Islet precursor cell (in vitro differentiated cells): ENCODE measurements around the gene HILPDA.
A peak's percentile ranks its signal among the peaks of the same experiment; 100 is the strongest.

Experiments
- DNase-seq: peaks from one replicate; pipeline ENCODE4 v3.0.0-alpha.2; 2018

The HILPDA gene

GRCh38 chr7:128455543-128456254, at the start of gene HILPDA:
Gene HILPDA (plus strand): TSS chr7:128455878. CDS start chr7:128457269, 1,391 bp downstream.
- peak; percentile 93 for DNase-seq

DNA sequence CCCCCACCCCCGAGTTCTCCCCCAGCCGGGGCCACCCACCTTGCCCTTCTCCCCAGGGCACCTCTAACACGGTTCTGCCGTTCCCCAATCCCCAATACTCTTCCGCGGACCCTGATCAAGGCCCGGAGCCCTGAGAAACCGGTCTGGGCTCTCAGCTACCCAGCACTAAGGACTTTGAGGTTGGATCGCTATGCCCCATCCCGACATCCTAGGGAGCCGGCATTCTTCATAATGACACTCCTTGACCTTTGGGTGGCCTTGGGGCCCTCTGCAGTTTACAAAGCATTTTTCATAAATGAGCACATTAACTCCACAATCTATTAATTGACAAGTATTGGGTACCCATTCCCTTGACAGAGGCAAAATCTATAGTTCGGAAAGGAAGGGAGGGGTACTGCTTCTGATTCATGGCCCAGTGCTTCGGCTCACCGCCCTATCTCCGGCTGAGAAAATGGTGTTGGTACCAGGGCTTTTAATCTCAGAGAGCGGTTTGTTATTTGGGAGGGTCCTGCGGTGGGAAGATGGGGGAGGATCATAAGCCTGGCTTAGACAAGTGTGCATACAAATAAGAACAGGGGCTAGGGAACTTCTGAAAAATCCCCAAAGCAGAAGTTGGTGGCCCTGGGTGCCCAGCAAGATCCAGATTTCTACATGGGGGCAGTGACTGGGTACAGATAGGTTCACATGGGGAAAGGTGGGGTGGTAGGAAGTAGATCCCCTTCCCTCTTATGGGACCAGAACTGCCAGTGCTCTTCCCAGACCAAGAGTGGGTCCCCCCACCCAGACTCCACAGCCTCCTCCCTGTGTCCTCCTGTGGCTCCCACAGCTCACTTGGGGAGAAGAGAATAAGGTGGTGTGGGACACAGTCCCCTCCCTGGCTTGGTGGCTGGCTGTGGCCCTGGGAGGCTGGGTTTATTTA, 49.1 kb upstream of the HILPDA start:
- DNase-seq = no peak

DNA sequence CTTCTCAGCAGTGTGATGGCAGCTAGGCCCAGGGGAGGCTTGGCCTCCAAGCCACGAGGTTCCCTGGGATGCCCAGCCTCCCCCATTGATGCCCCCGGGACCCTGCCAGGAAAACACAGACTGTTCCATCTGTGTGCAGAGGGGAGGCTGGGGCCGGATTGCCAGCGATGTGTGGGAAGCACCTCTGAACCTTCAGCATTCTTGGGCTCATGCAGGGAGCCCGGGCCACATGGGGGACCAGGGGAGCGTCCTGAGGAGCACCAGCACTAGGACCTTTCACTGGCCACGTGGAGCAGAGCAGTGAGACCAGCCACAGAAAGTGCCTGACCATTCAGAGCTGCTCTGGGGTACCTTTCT, 48.5 kb upstream of the HILPDA start:
- DNase-seq = no peak

DNA sequence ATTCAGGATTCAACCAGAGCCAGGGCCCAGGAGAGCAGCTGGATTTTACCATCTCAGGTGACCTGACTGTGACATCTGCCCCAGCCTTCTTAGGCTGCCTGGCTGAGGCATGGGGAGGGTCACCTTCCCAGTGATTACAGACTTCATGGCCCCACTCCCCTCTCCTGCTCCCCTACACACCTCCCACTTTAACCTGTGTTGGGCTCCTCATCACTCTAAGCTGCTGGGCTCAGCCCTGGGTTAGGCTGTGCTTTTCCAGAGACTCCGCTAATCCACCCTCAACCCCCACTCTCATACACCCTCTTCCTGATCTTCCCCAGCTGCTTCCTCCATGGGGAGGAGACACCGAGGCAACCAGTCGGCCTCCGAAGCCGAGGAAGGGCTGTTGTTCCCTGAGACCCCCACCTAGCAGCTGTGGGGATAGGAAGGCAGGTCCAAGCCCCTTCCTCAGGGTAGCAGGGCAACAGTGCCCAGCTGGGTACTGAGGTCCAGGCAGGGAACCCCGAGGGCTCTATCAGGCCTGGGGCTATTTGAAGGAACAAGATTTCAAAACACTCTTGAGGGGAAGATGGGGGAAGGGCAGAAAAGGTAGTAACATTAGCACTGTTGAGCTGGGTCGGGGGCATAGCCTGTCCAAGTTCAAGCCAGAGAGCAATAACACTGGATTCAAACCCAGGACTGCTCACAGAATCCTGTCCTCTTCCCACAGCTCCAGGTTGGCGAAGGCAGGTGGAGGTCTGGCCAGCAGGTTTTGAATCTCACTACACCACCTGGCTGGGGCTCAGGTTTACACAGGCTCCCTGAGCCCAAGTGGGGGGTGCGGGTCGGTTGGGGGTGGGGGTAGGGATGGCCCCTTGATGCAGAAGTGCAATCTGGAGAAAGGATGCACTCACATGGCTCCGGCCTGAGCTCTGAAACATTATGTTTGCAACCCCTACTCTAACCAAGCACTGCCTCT, 47.6 kb upstream of the HILPDA start:
- no peak for DNase-seq

GRCh38 chr7:128408709-128409595, 46.7 kb upstream of the HILPDA start:
- DNase-seq = no peak

DNA sequence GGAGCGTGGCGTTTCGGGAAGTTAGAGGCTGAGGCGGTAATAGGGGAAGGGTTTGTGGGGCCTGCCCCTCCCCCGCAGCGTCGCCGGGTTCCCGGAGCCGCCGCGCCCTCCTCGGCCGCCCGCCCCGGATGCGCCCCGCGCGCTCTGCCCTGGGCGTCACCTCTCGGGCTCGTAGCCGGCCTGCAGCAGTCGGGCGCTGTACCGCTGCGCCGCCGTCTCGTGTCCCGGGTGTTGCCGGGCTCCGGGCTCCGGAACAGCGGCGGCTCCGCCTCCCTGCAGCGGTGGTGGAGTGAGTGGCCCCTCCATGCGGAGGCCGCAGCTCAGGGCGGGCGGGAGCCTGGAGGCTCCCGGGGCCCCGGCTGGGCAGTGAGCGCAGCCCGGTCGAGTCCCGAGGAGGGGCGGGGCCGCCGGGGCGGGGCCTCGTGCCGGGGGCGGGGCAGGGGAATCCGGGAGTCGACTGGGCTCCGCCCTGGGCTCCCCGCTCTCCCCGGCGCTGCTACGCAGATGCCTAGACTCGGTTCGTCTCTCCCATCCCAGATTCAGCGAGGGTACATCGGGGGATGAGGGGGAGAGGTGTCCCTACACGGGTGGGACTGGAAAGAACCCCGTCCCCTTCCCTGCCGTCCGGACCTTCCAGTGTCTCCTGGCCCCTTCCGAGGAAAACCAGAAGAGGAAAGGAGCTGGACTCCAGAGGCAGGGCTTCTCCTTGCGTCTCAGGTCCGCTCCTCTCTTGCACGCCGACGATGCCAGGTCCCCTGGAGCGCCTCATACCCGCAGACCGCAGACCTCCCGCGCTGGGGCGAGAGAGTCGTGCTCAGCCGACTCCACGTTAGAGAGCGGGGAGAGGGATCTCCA, 45.9 kb upstream of the HILPDA start, which contains the start of gene IMPDH1:
TSS of gene IMPDH1 (minus strand) at position 387 of the 855 bp plus-strand sequence. CDS start at position 306, 81 bp downstream.
- DNase-seq = peak; percentile 90

DNA sequence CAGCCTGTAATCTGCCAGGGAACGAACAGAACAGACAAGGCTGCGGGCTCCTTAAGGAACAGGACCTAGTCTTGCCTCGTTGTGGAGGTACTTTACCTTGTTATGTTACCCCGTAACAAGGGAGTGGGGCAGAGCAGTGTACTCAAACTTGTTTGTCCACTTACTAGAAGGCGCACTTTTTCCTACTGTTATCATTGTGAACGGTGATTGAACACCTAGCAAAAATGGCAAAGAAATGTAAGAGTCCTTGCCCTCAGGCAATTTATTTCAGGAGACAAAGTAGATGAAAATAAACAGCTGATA, 45.3 kb upstream of the HILPDA start:
- no peak for DNase-seq

DNA sequence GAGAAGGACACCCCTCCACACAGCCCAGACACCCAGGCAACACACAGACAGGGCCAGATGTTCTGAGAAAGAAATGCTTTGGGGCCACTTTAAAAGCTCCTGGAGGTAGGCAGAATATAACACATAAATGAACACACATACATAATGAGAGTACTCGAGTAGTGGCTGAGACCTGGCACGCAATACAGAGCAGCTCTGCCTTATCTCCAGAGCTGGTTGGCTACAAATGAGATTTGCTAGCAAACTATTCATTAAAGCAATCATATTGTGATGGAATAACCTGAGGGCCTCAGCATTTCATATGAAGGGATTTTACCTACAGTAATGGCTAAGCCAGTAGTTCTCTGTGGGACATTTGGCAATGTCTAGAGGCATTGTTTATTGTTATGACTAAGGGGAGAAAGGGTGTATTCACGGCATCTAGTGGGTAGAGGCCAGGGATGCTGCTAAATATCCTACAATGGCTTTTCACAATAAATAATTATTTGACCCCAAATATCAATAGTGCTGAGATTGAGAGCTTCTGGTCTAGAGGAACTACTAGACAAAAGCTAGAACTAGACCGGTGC, 40.4 kb upstream of the HILPDA start:
- no peak for DNase-seq

GRCh38 chr7:128417071-128417470, 38.6 kb upstream of the HILPDA start:
- no peak for DNase-seq

DNA sequence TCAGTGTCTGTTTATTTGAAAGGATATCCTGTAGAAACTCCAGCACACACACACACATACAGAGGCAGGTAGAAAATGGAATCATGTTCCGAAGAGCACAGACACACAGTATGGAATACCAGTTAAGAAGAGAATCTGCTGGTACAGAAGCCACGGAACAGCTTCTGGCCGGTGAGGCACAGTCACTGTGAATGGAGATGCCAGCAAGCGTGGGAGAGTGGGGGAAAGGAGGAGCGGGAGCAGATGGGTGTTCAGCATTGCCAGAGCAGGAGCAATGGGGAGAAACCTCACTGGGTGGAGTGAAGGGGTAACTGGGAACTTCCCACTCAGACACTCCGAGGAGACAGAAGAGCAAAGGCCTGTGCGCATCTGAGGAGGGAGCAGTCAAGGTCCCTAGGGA, 36.4 kb upstream of the HILPDA start:
- DNase-seq = no peak

GRCh38 chr7:128420773-128421172, 34.9 kb upstream of the HILPDA start:
- DNase-seq = no peak

GRCh38 chr7:128421384-128421783, 34.3 kb upstream of the HILPDA start:
- DNase-seq = no peak

DNA sequence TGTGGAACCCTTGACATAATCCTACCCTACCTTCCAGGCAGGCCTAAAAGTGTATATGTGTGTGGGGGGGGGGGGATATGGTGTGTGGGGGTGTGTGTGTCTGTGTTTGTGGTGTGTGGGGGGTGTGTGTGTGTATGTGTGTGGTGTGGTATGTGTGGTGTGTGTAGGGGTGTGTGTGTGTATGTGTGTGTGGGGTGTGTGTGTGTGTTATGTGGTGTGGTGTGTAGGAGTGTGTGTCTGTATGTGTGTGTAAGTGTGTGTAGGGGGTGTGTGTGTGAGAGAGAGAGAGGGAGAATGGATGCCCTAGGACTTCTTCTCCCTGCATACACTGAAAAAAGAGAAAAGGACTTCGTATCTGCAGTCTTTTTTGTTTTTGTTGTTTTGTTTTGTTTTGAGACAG, 33.6 kb upstream of the HILPDA start:
- no peak for DNase-seq

DNA sequence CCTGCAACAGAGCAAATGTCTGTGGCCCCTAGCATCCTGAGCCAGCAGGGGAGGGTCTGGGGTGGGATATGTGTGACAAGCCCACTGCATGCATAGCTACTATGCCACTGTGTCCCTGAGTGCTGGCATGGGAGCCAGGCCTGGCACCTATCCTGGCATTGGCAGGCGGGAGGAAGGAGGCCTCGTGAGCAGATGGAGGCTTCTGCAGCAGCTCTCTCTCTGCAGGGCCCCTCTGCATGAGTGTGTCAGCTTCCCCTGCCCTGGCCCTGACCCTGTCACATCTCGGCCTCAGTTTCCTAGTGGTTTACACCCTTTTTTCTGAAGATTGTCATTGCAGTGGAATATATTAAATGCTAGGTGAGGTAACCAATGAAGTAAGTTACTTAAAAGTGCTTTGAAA, 32.8 kb upstream of the HILPDA start:
- DNase-seq = no peak

DNA sequence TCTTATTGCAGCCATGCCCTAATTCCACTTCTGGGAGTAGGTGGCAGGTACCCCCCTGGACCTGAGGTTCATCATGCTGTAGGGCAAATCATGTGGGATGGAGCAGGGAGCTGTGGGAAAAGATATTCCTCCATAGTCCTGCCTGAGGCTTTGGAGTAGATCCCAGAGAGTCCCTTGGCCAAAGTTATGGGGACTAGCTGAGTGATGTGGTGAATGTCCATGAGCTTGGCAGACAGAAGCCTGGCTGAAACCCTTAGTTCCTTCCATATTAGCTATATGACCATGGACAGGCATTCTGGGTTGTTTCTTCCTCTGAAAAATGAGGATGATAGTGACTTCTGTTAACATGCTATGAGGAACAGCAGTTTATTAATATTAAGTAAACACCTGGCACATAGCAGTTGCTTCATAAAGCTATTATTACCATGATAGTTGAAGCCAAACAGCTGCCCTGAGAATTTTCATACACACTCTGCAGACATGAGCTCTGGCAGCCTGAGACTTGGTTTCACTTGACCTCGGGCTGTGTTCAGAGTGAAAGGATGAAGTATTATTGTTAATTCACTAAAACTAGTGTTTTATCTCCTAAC, 30.9 kb upstream of the HILPDA start:
- DNase-seq = no peak

DNA sequence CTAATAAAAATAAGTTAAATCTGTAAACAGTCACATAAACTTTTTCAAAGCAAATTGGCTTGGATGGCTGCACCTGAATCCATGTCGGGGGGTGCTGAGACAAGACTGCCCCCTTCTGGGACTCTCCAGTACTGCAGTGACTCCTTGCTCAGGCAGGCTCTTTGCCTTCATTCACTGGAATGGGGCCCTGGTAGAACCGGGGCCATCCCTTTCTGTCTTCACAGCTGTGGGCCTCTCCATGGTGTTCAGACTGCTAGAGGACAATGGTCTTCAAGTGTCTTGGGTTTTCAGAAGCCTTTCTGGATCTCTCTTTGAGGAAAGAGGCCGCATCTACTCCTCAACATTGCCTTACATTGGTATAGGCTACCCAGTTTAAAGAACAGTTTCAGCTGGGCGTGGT, 29.8 kb upstream of the HILPDA start:
- DNase-seq = peak; percentile 81

- no peak for DNase-seq
Measured at GRCh38 chr7:128427289-128427891, 28.3 kb upstream of the HILPDA start.

DNA sequence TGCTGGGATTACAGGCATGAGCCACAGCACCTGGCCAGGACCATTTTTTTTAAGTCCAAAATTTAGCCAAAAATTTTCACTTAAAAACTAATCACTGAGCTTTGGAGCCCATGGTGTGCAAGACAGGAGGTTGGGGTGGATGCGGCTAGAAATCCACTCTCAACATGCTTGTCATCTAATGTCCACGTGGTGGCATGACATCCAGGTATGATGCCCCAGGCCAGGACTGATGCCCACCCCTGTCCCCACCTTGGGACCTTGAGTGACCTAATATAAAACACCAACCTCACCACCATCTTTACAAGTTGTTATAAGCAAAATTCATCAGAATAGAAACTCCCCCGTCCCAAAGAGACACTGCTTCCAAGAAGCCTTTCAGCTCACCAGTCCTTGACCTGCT, 25.5 kb upstream of the HILPDA start:
- DNase-seq = no peak

GRCh38 chr7:128431221-128431620, 24.5 kb upstream of the HILPDA start:
- peak; percentile 90 for DNase-seq

- DNase-seq = no peak
Measured at GRCh38 chr7:128431754-128432153, 23.9 kb upstream of the HILPDA start.
